ENCODE measurements around the gene FCRLA.
A peak's percentile ranks its signal among the peaks of the same experiment; 100 is the strongest.

The FCRLA gene

DNA sequence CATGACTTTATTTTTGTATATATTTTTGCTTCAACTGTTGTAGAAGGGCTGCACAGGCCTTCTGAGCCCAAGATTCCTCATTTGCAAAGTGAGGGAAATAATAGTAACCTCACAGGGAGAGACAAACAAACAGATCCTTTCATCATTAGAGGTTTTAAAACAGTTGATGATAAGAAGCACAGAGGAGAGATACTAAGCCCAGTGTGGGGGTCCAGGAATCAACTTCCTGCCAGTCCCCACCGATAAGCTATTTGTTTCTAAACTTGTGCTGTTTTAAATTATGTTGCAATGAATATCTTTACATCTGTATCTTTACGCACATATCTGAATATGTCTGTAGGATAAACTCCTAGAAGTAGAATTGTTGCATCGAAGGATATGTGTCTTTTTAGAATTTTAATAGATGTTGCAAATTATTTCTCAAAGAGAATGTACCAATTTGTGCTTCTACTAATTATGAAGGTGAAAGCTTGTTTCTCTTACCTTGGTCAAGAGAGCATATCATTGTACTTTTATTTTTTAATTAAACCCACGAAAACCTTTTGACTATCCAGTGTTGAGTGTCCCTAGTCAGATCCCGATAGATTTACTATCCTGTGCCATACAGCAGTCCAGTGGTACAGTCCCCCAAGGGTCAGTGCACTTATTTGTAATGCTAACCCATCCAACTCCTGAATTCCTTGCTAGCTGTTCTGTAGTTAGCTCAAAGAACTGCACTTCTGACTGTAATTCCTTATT lies 25.1 kb downstream of the FCRLA start:
- no peak for DNase-seq (ENCODE audit: low spot score)

DNA sequence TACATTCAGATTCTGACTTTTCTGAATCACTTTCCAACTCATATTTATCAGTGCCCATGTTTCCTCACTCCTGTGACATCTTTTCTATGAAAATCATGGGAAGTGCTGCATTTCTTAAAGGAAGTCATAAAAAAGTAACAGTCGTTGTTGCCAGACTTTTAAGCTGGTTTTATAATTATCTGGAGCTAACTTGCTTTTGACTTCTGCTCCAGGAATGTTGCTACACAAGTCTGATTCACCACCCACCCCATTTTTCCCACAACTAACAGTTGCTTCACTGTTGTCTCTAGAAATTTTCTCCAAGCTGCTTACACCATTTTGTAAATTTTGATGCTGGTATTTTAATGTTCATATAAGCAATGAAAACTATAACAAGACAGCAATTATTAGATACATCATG lies 26.5 kb downstream of the FCRLA start:
- peak; percentile 70 for DNase-seq (ENCODE audit: low spot score)

- no peak for DNase-seq (ENCODE audit: low spot score)
Observed at GRCh38 chr1:161735837-161736236, 28.8 kb downstream of the FCRLA start.

GRCh38 chr1:161736335-161736969 lies 29.4 kb downstream of the FCRLA start:
- no peak for DNase-seq (ENCODE audit: low spot score)

DNA sequence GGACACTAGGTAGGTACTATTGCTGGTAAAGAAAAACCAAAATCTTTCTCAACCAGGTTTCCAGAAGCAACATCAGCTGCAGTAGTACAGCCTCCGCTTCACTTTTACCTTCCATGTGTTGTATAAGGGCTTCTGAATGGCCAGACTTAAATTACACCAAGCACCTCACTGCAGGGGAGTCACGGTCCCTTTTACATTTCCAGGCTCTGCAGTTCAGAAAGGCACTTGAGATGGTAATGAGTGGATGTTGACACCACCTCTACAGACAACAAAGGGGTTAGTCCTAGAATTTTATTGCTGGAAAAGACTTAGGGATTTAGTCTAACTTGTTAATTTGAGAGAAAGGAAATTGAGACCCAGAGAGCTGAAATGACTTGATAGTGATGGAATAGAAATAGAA lies 30.6 kb downstream of the FCRLA start:
- DNase-seq (ENCODE audit: low spot score): no peak

- DNase-seq (ENCODE audit: low spot score): peak; percentile 73
Observed at GRCh38 chr1:161738627-161739287, 31.7 kb downstream of the FCRLA start.

GRCh38 chr1:161739865-161740566 lies 33.0 kb downstream of the FCRLA start:
- DNase-seq (ENCODE audit: low spot score): no peak

DNA sequence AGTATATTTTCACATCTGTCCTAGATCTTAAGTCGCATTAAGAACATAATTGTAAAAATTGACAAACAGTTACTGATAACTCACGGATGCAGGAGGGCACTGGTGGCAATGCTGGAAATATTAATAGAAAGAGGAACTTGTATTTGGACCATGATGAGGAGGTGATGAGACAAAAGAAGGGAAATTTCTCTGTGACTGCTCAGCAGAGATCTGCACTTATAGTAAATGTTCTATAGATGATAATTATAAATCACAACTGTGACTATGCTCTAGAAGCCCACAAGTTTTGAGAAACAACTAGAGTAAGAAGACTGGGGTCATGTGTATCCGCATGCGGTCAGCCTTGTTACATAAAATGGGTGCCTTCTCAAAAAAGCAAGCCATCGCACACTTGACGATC lies 33.9 kb downstream of the FCRLA start:
- DNase-seq (ENCODE audit: low spot score): no peak

DNA sequence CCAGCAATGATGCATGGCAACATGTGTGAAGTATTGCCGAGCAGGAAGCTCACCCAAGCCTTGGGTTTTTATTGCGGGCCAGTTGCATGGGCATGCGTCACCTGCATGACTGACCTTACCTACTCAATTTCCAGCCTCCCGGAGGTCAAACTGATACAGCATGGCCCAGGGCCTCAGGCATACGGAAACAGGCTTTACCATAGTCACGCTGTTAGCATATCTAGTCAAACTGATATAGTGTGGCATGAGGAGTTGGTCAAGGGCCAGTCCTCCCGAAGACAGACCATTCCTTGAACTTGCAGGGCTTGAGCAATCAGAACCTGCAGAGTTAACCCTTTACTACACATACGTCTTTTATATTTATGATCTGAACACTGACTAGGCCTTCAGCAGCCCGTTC lies 36.2 kb downstream of the FCRLA start:
- DNase-seq (ENCODE audit: low spot score): no peak

DNA sequence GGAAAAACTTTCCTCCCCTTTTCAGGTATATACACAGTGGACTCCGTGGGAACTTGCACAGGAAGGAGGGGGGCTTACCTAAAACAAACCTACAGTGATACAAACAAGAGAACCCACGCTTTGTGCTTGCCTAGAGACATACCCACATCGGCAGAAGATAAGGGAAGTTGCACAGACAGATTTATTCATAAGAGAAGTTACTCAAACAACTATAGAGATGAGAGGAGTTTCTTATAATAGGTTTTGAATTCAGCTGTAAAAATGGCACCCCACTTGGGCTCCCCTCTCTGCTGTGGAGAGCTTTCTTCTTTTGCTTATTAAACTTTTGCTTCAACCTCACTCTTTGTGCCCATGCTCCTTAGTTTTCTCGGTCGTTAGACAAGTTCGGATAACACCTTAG lies 40.8 kb downstream of the FCRLA start:
- no peak for DNase-seq (ENCODE audit: low spot score)

GRCh38 chr1:161749509-161750407 lies 42.7 kb downstream of the FCRLA start, which contains the start of gene DUSP12:
Gene DUSP12 (plus strand): TSS chr1:161749786. CDS start chr1:161749802, 16 bp downstream.
- peak; percentile 98 for DNase-seq (ENCODE audit: low spot score)

GRCh38 chr1:161763522-161764098 lies 56.6 kb downstream of the FCRLA start:
- DNase-seq (ENCODE audit: low spot score): no peak

All from COLO829 (cell line).